Activated T-cell treated with anti-CD3 and anti-CD28 coated beads, Interleukin-2, amount 50 U/mL, for 48 hours (primary cell): ENCODE measurements around the gene TMEM63A.
"Not testable (repeated sequence)": the region's sequence is repeated elsewhere in the genome, so short reads cannot be mapped to it uniquely, and the experiment has no call there.

ENCODE experiments used
- DNase-seq, 2 experiments: peaks; one replicate each; pipeline ENCODE4 v3.0.0-alpha.2; 2020

The TMEM63A gene

DNA sequence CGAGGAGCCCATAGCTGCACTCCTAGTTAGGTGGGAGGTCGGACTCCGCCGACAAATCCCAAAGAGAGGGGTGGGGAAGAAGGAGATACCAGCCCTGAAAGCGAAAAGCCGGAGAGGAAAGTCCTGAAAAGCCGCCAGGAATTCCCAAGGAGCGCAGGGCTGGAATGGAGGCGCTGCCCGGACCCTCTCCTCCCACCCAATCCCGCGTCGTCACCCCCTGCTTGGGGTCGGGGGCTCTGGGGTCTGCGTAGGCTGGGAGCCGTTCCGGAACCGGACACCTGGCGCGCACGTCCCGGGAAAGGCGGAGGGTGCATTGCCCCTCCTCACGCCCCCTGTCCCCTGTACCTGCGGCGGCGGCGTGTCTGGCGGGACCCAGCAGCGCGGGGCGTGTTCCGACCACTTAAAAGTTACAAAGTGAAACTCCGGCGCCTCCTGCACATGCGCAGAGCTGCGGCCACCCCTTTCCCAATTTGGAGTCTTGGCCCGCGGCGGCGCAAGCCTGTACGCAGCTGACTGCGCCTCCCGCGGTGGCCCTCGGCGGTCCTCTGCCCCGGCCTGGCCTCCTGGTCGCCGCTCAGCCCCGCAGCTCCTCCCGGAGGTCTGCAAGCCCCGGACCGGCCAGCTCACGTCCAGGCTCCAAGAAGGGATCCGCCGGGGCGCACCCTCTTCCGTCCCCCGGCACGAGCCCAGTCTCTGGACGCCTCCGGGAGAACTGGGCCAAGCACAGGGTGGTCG is at the start of gene TMEM63A:
Gene TMEM63A (minus strand): TSS at position 422 of the 735 bp plus-strand sequence. CDS start 4,800 bp downstream, outside the sequence.
- peak; percentile 89 to 91 for DNase-seq

DNA sequence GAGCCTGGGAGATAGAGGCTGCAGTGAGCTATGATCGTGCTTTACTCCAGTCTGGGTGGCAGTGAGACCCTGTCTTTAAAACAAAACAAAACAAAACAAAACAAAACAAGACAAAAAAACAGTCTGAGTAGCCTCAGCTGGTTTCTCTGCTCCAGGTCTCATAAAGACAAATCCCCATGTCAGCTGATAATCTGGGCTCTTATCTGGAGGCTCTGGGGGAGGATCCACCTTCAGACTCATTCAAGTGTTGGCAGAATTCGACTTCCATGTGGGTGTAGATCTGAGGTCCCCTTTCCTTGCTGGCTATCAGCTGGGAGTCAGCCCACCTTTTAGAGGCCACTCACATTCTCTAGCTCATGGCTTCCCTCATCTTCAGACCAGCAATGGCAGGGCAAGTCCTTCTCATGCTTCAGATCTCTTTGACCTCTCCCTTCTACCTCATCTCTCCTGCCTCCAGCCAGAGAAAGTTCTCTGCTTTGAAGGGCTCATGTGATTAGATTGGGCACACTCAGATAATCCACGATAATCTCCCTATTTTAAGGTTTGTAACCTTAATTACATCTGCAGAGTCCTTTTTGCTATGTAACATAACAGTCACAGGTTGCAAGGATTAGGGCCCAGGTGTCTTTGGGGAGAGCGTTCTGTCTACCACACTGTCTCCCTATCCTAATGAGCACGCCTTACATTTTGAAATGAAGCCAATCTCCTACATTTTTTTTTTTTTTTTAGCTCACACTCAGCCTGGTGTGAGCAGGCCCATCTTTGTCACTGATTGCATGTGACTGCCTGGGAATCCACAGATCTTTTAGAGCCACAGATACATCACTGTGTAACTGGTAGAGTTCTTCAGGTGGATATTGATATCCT is 49.3 kb upstream of the TMEM63A start:
- DNase-seq: no peak

DNA sequence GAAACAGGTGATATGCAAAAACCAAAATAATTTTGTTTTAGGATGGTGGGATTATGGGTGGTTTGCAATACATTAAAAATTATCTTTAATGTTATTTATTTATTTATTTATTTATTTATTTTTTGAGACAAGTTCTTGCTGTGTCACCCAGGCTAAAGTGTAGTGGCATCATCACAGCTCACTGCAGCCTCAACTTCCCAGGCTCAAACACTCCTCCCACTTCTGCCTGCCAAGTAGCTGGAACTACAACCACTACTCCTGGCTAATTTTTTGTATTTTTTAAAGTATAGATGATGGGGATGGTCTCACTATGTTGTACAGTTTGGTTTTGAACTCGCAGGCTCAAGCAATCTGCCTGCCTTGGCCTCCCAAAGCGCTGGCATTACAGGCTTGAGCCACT is 48.4 kb upstream of the TMEM63A start:
- DNase-seq: no peak

DNA sequence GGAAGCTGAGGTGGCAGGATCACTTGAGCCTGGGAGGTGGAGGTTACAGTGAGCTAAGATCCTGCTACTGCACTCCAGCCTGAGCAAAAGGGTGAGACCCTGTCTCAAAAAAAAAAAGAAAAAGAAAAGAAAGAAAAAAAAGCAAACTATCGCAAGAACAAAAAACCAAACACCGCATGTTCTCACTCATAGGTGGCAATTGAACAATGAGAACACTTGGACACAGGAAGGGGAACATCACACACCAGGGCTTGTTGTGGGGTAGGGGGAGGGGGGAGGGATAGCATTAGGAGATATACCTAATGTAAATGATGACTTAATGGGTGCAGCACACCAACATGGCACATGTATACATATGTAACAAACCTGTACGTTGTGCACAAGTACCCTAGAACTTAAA is 47.3 kb upstream of the TMEM63A start:
- not testable (repeated sequence) for DNase-seq

DNA sequence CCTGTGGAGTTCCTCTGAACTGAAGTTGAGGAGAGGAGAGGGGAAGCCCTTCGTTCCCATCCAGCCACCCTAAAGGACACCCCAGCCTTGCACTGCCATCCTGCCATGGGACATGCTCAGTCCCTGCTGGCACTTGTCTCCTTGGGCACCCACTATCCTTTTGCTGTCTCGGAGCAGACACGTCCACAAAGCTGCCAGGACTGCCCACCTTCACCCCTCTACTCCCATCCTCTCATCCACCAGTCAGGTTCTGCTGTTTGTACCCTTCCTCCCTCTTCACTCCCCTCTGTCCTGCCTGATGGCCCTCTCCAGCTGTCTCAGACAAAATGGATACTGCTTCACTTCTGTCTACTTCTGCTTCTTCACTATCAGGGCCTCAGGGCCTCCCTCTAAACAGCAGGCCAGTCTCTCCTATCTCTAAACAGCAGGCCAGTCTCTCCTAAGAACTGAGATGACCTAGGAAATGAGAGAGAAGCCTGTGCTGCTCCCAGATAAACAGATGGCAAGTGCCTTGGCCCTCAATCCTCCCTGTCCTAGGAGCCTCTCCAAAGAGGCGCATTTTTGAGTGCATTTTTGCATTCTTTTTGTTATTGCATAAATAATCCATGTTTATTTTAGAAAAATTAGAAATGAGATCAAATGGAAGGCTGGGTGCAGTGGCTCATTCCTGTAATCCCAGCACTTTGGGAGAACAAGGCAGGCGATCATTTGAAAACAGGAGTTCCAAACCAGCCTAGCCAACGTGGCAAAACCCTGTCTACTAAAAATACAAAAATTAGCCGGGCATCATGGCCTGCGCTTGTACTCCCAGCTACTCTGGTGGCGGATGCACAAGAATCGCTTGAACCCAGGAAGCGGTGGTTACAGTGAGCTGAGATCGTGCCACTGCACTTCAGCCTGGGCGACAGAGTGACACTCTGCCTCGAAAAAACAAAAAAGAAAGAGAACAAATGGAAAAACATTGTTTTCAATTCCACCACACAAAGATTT is 46.3 kb upstream of the TMEM63A start:
- no peak for DNase-seq

DNA sequence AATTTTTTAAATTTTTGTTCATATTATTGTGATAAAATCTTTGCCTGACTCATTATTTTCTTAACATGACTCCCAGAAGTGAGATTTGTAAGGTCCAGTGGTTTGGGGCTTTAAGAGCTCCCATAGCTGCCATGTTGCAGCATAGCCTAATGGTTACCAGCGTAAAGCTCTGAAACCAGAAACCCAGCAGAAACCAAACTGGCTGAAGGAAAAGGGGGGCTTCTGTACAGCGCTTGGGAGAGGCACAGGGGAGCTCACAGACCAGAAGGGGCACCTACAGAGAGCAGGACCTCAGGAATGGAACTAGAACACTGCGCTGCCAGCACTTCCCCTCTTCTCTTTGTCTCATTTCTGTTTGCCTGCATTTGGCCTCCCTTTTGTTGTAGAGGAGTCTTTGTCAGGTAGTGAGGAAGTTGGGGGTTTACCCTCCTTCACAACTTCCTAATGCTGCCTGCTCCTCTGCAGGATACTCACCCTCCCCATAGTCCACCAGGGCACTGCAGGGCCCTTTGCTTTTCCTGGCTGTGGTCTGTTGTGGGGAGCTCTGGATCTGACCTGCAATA is 44.5 kb upstream of the TMEM63A start:
- no peak for DNase-seq

DNA sequence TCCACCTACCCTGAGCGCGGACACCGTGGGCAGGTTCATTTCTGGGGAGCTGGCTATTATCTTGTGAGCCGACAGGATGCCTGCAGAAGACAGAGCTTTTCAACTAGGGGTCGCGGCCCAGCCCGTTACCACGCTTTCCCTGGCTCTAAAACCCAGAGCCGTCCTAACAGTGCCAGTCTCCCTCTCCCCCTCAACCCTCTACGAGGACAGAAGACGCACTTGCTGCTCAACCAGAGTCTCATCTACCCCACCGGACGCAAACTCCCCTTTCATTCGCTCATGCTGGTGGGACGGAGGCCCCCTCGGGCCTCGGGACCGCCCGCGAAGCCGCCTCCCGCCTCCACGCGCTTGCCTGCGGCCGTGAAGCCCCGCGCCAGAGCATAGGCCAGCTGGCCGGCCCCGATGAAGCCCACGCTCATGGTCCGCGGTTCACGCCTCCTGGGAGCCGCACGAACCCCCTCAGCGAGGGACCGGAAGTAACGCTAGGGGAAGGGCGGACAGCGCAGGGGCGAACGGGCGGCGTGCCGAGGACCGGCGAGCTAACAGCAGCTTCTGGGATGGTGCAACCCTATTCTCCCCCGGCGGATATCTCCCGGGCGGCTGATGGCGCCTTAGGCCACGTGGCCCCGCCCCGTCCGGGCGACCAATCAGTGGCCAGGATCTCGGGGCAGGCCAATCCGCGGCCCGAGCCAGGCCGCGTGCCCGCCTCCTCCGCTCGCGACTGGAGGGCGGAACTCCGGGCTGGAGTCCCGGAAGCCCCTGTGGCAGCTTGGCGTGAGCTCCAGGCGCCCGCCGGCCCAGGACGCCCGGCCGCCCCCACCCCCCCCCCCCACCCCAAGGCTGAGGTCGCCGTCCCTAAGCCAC is 41.7 kb upstream of the TMEM63A start, which contains the start of gene PYCR2:
Gene PYCR2 (minus strand): TSS at position 559 of the 864 bp plus-strand sequence. CDS start 140 bp downstream, at position 419.
- DNase-seq: peak; percentile 94 to 97

DNA sequence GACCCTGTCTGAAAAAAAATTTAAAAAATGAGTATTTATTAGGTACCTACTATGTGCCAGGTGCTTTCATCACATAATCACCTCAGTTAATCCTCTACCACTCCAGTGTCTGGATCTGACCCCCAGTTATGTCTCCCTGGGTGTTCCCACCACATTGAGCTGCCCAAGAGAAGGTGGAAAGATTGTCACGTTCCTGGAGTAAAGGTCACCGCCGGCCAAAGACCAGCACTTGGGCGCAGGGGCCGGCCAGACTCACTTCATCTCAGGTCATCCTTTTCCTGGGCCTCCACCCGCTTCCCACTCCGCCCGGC is 41.2 kb upstream of the TMEM63A start:
- no peak for DNase-seq

DNA sequence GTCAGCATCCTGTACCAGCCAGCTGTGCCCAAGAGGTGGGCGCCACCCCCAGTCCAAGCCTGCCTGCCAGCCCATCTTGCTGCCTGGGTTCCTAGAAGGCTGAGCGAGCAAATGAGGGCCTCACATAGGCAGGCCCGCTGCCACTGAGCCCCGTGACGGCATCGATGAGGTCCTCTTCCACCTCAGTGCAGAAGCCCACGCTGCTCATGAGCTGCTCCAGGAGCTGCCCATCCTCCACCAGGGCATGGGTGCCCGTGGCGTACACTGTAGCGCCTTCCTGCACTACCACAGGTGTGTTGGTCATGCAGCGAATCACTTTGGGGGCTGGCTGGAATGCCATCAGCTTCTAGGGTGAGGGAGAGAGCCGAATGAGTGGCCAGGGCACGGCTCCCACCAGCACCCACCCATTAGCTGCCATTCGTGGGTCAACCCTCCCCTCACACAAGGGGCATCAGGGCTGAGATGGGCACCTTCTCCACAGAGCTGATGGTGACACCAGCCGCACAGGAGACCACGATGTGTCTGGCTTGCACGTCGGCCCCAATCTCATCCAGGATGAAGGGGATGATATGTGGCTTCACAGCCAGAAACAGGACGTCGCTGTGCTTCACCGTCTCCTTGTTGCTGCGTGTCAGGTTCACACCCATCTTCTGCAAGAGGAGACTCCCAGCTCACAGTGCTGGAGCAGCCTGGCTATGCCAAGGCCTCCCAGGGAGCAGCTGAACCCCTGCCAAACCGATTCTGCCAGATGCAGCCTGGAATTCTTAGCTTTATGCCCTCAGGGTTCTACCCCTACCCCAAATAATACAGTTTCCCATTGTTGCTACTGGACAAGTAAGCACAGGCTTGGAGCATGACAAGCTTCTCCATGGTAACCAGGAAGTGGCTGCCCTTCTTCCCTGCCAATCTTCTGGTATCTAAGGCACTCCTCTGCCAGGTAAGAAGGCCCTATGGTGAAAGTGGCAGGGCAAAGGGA is 39.8 kb upstream of the TMEM63A start:
- DNase-seq: no peak

DNA sequence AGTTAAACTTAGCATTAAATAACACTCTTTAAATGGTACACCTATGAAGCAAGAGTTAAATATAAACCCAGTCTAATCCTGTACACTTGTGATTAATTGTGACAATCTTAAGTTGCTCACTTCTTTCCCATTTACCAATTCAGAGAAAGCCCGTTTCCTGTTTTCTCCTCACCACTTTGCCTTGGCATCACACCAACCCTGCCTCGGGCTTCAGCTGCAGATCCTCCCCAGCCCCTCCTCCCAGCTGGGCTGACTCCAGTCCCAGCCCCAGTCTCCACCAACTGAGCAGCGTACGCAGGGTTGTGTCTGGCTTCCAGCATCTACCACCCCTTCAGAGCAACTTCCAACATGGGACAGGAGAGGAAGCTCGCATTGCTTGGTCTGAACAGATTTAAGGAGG is 37.7 kb upstream of the TMEM63A start:
- DNase-seq: peak in 1 of 2 experiments; percentile 49

DNA sequence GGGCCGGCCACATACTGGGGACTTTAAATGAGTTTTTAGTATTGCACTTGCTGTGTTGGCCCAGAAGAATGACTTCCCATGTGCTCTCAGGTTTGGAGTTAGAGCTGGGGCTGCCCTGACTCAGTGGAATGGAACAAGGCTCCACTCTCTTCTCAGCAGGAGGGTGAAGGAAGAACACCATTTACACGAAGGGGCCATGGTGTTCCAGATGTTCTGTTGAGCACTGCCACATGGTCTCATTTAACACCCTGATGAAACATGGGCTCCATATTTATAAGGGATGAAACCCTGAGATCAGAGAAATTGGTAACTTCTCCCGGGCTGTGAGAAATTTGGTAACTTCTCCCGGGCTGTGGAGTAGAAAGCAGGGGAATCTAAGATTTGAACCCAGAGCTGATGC is 36.1 kb upstream of the TMEM63A start:
- DNase-seq: no peak

DNA sequence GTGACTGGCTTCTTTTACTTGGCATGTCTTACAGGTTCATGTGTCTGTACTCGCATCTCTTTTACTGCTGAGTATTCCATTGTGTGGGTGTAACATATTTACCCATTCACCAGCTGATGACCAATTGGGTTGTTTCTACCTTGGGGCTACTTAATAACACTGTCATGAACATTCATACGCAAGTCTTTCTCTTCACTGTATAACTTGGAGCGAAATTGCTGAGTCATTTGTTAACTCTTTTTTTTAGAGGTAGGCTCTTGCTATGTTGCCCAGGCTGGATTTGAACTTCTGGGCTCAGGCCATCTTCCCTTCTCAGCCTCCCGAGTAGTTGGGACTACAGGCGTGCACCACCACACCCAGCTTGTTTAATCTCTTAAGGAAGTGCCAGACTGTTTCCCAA is 35.4 kb upstream of the TMEM63A start:
- no peak for DNase-seq

DNA sequence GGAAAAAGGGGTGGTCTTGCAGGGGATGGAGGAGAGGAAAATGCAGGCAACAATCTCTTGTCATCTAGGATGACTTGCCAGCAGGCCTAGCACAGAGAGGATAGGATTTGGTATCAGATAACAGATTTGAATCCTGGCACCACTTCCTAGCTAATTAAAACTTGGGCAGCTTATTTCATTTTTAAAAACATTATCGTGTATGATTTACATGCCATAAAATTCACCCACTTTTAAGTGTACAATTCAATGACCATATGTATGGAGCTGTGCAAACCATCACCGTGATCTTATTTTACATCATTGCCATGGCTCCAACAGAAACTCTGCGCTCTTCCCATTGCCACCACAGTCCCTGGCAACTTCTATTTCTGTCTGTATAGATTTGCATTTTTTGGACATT is 34.9 kb upstream of the TMEM63A start:
- no peak for DNase-seq

DNA sequence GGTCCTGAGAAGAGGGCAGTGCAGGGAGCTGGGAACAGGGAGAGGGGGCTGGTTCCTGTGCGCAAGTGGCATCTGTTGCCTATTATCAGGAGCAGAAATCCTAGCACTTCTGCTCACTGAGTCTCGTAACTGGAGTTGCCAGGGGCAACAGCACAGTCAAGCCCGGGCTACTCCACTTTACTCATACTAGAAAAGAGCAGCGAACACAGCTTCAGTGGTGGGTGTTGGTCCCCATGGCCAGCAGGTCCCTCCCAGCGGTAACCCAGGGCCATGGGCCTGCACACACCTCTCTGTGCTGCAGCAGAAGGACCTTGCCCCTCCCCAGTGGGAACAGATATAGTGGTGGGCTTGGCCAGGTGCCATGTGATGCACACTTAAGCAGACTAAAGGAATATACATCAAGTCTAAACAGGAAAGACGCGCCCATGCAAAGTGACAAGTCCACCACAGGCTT is 33.4 kb upstream of the TMEM63A start:
- DNase-seq: no peak

DNA sequence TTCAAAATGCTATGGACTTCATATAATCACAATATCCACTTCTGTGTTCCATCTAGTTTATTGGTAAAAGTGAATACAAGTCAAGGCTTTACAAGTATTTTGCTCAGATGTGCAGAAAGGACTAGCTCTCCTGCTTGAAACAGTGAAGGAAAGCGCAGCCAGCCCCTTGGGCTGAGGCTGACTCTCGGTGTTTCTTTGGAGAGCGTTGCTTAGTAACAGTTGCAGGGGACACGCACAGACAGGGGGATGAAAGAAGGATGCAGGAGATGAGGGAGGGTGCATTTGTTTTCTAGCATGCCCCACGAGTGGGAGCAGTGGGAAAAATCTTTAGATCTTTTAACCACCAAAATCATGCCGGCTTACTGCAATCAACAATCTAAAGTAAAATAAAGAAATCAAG is 32.8 kb upstream of the TMEM63A start:
- DNase-seq: no peak

DNA sequence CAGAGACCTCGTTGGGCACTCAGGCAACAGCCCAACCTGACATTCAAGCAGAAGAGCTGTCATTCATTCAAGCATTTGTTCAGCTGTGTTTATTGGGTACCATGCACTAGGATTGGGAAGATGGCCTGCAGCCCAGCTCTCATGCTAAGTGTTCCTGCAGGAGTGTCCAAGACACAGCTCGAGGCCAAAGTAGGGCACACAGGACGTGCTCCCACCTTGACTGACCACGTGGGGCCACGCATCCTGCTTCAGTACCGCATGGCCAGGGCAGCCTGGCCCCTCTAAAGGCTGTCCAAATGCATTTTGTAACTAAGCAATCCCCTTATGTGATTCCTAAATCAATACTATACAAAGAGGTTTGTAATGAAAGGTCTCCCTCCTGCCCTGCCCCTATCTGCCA is 32.2 kb upstream of the TMEM63A start:
- no peak for DNase-seq

DNA sequence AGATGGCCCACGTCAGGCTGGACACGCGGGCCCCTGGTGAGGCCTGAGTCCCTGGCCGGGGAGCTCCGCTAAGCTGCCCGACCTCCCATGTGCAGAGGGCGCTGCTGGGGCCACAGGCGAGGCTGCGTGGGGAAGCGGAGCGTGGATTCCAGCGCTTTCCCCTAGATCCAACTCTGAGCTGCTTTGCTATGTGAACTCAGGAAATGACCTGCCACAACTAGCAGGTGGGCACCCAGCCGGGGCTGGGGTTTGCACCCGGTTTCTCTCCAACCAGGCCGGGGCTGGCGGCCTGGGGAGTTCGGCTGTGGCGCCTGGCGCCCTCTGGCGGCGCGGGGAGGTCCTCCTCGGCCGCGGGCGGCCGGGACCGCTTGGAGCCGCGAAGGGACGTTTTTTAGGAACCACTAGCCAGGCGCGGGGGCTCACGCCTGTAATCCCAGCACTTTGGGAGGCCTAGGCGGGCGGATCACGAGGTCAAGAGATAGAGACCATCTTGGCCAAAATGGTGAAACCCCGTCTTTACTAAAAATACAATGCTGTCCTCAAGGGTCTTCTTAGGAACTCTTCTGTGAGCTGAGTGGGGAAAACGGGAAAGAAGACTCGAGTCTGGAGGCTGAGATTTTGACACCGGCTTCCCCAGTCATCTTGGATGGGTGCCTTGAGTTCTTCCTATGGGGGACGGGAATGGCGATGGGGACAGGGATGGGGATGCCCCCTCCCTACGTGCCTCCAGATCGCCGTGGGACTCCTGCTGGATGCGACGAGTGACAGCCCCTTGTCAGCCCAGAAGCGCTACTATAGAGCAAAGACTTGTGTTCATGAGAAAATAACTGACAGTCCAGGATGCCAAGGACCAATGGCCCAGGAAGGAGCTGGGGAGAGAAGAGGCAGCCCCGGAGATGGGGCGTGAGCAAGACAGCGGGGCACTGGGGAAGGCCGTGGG is 29.3 kb upstream of the TMEM63A start:
- DNase-seq: peak; percentile 82 to 88

DNA sequence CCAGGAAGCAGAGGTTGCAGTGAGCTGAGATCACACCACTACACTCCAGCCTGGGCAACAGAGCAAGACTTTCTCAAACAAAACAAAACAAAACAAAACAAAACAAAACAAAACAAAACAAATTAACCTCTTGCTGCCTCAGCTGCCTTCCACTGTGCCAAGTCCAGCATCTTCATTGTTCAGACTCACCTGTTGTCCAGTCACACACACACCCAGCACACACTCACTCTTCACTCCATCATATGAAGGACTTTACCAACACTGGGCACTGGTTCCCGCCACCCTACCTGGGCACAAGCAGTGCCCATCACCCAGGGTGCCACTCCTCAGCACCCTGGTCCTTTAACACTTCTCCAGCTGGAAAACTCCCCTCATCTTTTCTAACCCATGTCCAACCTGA is 27.3 kb upstream of the TMEM63A start:
- no peak for DNase-seq

DNA sequence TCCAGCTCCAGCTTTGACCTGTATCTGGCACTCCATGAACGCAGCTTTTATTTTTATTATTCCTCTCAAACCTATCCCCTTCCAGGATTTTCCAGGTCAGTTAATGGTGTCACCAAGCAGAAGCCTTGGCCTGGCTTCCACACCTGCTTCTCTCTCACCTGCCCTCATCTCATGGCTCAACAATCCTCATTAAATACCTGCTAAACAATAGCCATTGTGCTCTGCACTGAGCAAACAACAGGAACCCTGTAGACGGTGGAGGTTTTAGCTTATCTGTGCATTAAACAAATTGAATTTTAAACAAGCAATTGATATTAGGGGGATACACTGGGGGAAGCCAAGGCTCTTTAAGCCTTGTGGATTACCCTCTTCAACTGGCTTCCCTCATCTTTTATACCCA is 26.6 kb upstream of the TMEM63A start:
- no peak for DNase-seq
